ENCODE measurements around the gene PAK3.

PAK3 gene

GRCh38 chrX:111265486-111265885 lies 169.5 kb downstream of the PAK3 start:
- no peak for DNase-seq

GRCh38 chrX:111268506-111268905 lies 172.5 kb downstream of the PAK3 start:
- DNase-seq, result no peak

GRCh38 chrX:111270339-111270738 lies 174.3 kb downstream of the PAK3 start, which contains the start of gene CAPN6:
Gene CAPN6 (minus strand): TSS chrX:111270483. CDS start chrX:111263936, 6,547 bp downstream.
- DNase-seq, result no peak

Data from DMS79 (cell line).